Kidney glomerular epithelial cell (primary cell): ENCODE data around the gene IL5RA.
A peak's percentile ranks its signal among the peaks of the same experiment; 100 is the strongest.

Experiments
- DNase-seq: peaks from one replicate; lab custom pipeline; 2025; lab: John Stamatoyannopoulos, UW

The IL5RA gene, protein sequence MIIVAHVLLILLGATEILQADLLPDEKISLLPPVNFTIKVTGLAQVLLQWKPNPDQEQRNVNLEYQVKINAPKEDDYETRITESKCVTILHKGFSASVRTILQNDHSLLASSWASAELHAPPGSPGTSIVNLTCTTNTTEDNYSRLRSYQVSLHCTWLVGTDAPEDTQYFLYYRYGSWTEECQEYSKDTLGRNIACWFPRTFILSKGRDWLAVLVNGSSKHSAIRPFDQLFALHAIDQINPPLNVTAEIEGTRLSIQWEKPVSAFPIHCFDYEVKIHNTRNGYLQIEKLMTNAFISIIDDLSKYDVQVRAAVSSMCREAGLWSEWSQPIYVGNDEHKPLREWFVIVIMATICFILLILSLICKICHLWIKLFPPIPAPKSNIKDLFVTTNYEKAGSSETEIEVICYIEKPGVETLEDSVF

DNA sequence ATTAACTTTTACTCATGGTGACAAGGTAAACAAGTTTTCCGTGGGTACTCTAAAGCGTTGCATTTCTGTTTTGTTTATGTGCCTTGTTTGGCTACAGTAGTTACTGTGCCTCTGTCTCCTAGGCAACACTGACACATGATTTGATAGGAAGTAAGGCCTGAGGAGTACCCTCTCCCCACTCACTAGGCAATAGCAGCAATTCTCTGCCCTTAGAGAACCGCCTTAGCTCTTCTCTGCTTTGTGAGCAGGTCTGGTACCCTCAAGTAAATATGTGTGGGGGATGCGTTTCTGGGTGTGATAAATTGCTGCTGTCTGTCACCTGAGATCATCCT, at the start of gene IL5RA:
IL5RA (minus strand) TSS at position 76 of the 332 bp plus-strand sequence. CDS start 5,390 bp downstream, outside the sequence.
- DNase-seq: peak; percentile 35

GRCh38 chr3:3157484-3157883, 47.3 kb upstream of the IL5RA start:
- no peak for DNase-seq

GRCh38 chr3:3154879-3155610, 44.9 kb upstream of the IL5RA start:
- no peak for DNase-seq

GRCh38 chr3:3151513-3151912, 41.3 kb upstream of the IL5RA start:
- no peak for DNase-seq

GRCh38 chr3:3149560-3149959, 39.4 kb upstream of the IL5RA start:
- no peak for DNase-seq

- no peak for DNase-seq
Measured at GRCh38 chr3:3145831-3146230, 35.7 kb upstream of the IL5RA start.

GRCh38 chr3:3141939-3142338, 31.8 kb upstream of the IL5RA start:
- DNase-seq: no peak

DNA sequence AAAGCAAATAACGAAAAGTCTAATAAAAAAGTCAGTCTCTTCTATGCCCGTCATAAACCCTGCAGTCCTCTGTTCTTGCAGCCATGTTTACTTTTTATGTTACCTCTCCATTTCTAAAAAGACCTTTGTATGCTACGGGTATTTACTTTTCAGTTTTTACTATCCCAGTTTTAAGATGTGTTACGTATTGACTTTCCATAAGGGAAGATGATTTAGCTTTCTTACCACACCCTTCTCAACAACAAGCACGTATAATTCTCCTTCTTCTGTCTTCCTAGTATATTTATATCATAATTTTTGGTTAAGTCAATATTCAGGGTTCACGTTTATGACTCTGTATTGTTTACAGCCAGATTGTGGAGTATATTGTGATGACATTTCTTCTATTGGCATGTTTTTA, 27.4 kb upstream of the IL5RA start:
- no peak for DNase-seq

DNA sequence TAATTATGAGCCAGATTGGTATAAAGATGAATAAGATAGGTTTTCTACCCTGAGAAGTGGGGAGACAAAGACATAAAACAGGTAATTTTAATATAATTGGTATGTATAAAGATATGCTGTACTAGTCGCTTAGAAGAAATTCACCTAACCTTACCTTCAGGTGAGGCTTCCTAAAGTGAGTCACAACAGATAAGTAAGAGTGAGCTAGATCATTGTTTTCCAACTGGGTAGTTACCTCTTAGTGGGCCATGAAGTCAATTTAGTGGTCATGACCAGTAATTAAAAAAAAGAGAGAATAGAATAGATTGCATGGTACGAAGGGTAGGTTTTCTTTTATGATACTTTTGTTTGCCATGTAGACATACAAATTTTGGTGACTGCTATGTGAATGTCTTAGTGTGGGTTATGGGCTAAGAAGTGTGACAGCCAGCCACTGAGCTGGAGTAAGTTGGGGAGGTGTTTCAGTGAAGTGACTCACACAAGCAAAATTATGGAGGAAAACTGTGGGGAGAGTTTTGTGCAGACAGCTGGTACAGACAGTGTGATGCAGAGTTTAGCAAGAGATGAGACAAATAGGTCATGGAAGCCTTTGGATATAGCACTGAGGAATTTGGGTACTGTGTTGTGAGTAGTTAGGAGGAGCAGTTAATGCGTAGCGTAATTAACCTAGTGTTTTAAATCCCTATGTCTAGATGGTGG, 24.7 kb upstream of the IL5RA start:
- peak; percentile 7 for DNase-seq

DNA sequence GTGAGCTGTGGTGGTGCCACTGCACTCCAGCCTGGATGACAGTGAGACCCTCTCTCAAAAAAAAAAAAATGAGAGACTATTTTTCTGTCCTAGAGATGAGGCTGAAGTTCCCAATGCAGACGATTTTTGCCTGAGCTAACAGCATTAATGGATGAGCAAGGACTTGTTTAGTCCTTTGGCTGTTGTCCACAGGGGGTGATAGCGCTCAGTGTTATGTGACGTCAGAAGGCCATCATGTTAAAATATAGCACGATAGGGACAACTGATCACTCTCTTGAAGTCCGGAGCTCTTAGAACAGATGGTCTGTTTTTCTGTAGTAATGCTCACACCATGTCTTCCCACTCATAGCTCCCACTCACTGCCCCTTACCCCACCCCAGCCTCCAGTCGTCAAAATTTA, 23.3 kb upstream of the IL5RA start:
- no peak for DNase-seq

- DNase-seq: no peak
Measured at GRCh38 chr3:3129579-3129978, 19.4 kb upstream of the IL5RA start.

DNA sequence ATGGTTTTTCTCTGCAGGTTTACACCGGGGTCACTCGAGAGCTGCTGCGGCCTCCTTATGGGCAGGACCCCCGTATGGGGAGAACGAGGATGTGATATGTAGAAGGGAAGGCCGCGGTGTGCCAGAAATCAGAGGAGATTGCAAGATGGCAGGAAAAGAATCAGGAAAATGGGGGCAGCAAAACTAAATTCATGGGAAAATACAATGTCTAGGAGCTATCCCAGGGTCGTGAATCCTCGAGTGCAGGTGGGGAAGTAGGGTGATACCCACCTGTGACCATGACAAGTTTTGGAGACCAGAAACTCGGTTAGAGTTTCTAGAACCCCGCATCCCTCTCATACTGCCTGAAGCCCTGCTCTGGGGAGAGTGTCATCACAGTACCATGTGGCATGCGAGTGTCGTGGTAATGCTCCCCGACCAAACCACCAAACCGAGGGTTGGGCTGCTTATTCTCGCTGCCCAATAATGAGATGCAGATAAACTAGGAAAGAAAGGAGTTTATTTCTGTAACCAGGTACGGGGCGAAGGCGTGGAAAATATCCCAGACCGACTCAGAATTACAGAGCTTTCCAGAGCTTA, 17.3 kb upstream of the IL5RA start:
- DNase-seq: no peak

DNA sequence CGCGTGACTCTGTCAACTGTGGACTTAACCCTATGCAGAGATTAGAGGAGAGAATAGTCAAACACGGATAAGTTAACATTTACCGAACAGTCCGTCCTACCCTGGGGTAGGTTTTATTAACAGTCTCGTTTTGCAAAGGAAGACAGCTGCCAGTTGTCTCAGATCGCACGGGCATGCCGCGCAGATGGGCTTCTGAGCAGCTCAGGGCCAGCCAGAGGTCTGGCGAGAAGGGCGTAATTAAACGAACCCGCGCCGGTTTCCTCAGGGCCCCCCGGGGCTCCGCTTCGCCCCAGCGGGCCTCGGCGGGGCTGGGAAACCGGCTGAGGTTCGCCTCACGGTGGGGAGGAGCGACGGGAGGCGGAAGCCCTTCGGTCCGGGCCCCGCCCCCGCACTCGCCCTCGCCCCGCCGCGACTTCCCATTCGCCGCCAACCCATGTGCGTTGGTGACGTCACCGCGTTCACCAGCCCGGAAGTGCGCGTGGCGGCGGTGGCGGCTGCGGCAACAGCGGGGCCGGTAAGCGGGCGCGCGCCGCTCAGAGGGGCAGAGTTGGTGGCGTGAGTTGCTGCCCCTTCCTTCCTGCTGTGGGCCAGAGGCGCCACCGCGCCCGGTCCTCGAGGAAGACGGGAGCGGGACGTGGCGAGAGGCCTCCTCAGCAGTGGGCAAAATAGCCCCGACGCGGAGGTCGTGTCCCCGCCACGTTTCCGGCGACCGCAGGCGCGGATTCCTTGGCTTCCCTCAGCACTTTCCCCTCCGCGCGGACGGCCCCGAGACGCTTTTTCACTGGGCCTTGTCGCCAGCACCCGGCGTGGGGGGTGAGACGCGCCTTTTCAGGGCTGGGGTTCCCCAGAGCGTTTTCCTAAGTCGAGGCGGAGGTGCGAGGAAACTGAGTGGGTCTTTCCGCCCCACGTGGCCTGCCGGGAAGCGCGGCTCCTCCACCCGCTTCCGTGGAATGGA, 16.6 kb upstream of the IL5RA start, which contains the start of gene TRNT1:
TRNT1 (plus strand) TSS at position 464 of the 955 bp plus-strand sequence. CDS start 2,101 bp downstream, outside the sequence.
- peak; percentile 80 for DNase-seq

DNA sequence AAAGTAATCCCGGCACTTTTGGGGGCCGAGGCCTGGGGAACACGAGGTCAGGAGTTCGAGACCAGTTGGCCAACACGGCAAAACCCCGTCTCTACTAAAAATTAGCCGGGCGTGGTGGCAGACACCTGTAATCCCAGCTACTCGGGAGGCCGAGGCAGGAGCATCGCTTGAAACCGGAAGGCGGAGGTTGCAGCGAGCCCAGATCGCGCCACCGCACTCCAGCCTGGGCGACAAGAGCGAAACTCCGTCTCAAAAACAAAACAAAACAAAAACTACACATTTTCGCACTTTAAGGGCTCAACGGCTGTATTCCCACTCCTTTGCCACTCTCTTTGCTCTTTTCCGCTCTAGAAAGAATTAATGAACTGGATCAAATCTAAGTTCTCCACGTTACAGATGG, 15.8 kb upstream of the IL5RA start:
- no peak for DNase-seq

- no peak for DNase-seq
Measured at GRCh38 chr3:3119393-3119851, 9.2 kb upstream of the IL5RA start.

DNA sequence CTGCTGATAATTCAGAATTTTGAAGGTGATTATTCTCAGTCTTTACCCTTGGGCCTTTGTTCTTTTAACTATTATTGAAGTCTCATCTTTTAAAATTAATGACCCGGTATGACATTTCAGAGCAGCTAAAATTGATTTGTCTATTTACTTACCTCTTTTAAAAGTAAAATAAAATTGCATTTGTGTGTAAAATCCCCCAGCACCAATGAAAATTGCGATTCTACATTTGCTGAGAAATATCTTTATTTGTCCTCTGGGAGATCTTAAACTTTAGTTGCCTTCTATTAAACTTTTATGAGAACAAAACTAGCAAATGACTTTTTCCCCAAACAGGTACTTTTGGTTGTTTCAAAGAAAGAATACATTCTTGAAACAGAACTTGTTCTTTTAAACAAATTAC, 7.5 kb upstream of the IL5RA start:
- no peak for DNase-seq

- no peak for DNase-seq
Measured at GRCh38 chr3:3113042-3113709, 3.0 kb upstream of the IL5RA start.

DNA sequence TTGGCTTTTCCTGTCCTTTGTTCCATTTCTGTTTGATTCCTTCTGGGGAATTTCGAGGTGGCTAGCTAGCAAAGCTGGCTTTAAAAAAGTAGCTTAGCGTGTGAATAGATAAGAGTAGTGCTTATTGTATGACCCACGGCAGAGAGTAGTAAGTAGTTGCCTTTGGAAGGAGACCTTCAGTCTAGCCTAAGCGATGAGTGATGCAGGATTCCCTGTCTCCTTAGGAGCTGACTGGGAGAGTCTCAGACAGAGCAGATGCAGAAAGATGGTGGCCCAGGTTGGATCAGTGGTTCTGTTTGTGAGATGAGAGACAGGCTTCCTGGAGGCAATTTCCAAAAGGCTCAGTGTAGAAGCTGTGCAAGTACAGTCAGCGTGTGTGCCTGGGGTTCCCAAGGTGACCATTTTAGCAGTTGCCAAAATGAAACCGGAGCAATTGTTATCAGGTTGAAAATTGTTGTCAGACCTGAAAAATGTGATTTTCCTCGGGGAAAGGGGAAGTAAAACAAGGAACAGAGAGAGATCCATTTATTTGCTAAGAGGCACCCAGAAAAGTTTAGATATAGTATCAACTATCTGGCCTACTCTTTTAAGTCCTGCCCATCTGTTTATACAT, 681 bp upstream of the IL5RA start:
- DNase-seq: no peak

DNA sequence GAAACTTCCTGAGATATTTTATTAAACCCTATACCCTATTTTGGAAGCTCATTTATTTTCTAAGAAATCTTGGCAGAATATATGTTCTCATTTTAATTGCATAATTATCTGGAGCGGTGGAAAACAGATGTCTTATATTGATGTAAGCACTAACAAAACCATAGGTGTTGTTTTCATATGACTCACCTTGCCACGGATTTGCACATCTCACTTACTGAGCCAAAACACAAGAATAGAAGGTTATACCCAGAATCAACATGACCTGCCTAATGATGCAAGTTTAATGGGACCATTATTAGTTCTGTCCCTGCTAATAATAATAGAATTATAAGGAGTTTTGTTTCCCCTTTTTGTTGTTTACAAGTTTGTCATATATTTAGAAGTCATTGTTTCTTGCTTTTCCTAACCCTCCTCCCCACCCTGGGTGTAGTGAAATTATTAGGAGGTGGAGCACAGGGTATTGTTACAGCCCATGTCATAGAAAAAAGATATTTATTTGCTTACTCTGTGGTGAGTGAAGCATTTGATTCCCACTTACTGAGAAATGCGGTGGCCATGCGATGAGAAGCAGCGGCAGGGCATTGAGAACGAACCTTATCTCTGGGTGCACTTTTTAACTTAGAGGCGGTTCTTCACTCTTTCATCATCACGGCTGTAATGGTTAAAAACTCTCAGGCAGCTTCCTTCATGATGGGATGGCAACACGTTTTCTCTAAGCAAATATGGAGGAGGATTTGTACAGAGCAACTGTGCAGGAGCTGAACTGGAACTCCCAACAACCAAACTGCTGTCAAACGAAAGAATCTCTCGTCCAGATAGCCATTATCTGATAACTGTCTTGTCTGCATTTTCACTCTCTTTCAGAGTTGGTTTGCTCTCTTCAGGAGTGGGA, 521 bp downstream of the IL5RA start:
- DNase-seq: no peak
